KOPT-K1 (cell line): ENCODE data around the gene ZNF43.
"Not testable (repeated sequence)": the region's sequence is repeated elsewhere in the genome, so short reads cannot be mapped to it uniquely, and the experiment has no call there.

Experiments
- H3K27ac ChIP-seq: fragments of 200-600 bp; sonication (generic); 2 replicates; pipeline ENCODE4 v1.5.1; 2016; ENCODE audit warnings: antibody characterized with exemption, mild to moderate bottlenecking, low read depth, low read length; ENCODE audit not compliant: poor library complexity, severe bottlenecking
- H3K36me3 ChIP-seq: fragments of 200-600 bp; sonication (generic); 2 replicates; pipeline ENCODE4 v1.5.1; 2017; ENCODE audit warnings: antibody characterized with exemption, mild to moderate bottlenecking, low read length, moderate library complexity; ENCODE audit not compliant: insufficient read depth
- H3K9me3 ChIP-seq: fragments of 200-600 bp; sonication (generic); 2 replicates; pipeline ENCODE4 v1.5.1; 2017; ENCODE audit warnings: antibody characterized with exemption, low read length, mild to moderate bottlenecking; ENCODE audit not compliant: insufficient read depth, poor library complexity, severe bottlenecking

Gene ZNF43

DNA sequence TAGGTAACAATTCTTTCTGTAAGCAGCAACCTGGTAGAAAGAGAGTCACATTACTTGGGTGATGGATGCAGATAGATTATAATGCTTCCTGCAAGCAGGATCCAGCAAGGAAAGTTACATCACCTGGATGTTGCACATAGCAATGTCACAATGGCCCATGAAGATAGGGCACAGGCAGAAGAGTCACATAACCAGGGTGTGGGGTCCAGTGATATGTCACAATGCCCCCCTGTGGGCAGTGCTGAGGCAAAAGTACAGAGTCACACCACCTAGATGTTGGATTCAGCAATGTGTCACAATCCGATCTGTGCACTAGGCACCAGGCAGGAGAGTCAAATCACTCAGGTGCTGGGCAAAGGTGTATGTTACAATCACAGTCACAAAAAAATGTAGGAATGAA lies 4.0 kb upstream of the ZNF43 start:
- H3K27ac ChIP-seq: no peak overlapping the region
- H3K36me3 ChIP-seq: peaks cover 74% of the 10 kb centered on the region
- H3K9me3 ChIP-seq: peaks cover 1% of the 10 kb centered on the region

- Histone ChIP-seq H3K9me3 (peaks cover 15% of the 10 kb centered on the region), H3K36me3 (peaks cover 72% of the 10 kb centered on the region), H3K27ac (no peak overlapping the region)
Observed at GRCh38 chr19:21838646-21839045, 2.7 kb upstream of the ZNF43 start.

GRCh38 chr19:21835429-21835809 lies 563 bp downstream of the ZNF43 start:
- Histone ChIP-seq H3K36me3 (peaks cover 69% of the 10 kb centered on the region), H3K27ac (peak overlapping the region; percentile 93), H3K9me3 (peaks cover 47% of the 10 kb centered on the region)

- Histone ChIP-seq H3K36me3 (peaks cover 69% of the 10 kb centered on the region), H3K27ac (no peak overlapping the region), H3K9me3 (peaks cover 64% of the 10 kb centered on the region)
Observed at GRCh38 chr19:21833733-21834132, 2.2 kb downstream of the ZNF43 start.

DNA sequence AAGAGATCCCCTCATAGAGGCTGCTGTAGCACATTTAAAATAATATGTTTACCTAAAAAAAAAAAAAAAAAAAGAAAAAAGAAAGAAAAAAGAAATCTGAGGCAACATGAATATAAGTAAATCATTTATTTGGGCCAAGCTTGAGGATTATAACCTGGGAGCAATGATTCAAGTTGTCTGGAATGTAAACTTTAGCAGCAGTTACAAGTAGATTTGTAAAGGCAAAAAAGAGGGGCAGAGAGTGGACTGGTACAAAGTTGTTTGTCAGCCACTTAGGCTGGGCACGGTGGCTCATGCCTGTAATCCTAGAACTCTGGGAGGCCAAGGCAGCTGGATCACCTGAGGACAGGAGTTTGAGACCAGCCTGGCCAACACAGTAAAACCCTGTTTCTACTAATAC lies 11.3 kb downstream of the ZNF43 start:
- peaks cover 99% of the 10 kb centered on the region for H3K9me3 ChIP-seq
- H3K36me3 ChIP-seq: peaks cover 97% of the 10 kb centered on the region
- no peak overlapping the region for H3K27ac ChIP-seq

DNA sequence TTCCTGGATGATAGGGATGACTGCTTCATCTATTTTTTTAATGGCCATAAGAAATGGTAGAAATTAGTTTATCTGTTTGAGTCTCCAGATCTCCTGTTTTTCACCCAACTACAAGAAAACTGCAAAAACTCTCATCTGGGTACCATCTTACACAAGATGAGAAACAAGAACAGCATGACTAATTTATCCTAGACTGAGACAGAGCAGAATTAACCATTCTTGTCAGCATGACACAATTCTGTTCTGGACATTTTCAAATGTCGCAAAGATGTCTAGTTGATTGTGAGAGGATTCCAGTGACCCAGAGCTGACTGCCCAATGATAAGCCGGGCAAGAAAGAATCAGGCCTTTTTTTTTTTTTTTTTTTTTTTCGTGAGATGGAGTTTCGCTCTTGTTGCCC lies 12.8 kb downstream of the ZNF43 start:
- H3K9me3 ChIP-seq: peaks cover 99% of the 10 kb centered on the region

GRCh38 chr19:21812448-21812847 lies 23.5 kb downstream of the ZNF43 start:
- Histone ChIP-seq H3K27ac (no peak overlapping the region), H3K9me3 (peaks cover 99% of the 10 kb centered on the region), H3K36me3 (peaks cover 98% of the 10 kb centered on the region)

More for the DNA sequence above, 12.8 kb downstream of the ZNF43 start:
- Histone ChIP-seq H3K27ac (no peak overlapping the region), H3K36me3 (peaks cover 98% of the 10 kb centered on the region)

DNA sequence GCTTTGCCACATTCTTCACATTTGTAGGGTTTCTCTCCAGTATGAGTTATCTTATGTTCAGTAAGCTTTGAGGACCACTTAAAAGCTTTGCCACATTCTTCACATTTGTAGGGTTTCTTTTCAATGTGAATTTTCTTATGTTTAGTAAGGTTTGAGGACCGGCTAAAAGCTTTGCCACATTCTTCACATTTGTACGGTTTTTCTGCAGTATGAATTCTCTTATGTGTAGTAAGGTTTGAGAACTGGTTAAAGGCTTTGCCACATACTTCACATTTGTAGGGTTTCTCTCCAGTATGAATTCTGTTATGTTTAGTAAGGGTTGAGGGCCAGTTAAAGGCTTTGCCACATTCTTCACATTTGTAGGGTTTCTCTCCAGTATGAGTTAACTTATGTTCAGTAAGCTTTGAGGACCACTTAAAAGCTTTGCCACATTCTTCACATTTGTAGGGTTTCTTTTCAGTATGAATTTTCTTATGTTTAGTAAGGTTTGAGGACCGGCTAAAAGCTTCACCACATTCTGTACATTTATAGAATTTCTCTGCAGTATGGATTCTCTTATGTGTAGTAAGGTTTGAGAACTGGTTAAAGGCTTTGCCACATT lies 27.5 kb downstream of the ZNF43 start:
- H3K27ac ChIP-seq: not testable (repeated sequence)
- H3K9me3 ChIP-seq: peaks cover 100% of the 10 kb centered on the region
- peaks cover 75% of the 10 kb centered on the region for H3K36me3 ChIP-seq

DNA sequence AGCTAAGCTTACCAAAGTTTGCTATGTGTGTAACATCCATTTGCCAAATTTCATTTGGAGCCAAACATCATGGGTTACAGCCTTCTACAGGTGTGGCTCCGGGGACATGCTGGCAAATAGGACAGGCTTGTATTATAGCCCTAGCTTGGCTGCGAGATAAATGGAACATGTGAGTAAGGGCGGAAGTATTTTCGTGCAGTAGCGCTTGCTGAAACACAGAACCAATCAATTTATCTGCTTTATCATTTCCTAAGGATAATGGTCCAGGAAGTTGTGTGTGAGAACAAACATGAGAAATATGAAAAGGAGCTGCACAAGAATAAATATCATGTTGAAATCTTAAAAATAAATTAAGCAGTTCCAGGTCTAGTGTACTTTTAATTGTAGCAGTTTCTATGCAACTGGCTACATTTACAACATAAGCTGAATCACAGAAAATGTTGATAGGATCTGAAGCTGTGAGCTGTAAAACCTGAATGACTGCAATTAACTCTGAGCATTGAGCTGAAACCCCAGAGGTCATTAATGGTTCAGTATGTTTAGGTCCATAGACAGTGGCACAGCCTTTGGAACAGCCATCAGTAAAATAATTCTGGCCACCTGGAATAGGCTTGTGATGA lies 46.4 kb downstream of the ZNF43 start:
- no peaks in the 10 kb centered on the region for H3K36me3 ChIP-seq
- H3K27ac ChIP-seq: no peak overlapping the region
- peaks cover 44% of the 10 kb centered on the region for H3K9me3 ChIP-seq

DNA sequence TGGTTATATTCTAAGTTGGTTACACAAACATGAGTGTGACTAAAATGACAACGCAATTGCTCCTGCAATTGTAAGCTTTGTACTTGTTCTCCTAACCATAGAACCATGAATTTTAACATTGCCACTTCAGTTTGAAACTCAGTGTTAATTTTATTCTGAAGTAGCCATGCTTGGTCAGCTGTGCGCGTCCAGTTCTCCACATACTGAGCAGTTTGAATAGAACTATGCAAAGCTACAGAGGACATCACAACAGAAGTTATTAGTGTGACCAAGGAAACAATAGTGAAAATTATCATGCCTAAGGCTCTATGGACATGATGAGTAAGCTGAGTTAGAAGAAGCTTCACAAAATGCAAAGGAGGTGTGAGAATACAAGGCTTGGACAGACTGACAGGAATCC lies 49.0 kb downstream of the ZNF43 start:
- H3K36me3 ChIP-seq: no peaks in the 10 kb centered on the region
- no peak overlapping the region for H3K27ac ChIP-seq
- peaks cover 32% of the 10 kb centered on the region for H3K9me3 ChIP-seq

DNA sequence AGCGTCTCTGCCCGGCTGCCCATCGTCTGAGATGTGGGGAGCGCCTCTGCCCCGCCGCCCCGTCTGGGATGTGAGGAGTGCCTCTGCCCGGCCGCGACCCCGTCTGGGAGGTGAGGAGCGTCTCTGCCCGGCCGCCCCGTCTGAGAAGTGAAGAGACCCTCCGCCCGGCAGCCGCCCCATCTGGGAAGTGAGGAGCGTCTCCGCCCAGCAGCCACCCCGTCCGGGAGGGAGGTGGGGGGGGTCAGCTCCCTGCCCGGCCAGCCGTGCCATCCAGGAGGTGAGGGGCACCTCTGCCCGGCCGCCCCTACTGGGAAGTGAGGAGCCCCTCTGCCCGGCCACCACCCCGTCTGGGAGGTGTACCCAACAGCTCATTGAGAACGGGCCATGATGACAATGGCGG lies 60.2 kb downstream of the ZNF43 start:
- not testable (repeated sequence) for H3K36me3 ChIP-seq, H3K27ac ChIP-seq, H3K9me3 ChIP-seq

DNA sequence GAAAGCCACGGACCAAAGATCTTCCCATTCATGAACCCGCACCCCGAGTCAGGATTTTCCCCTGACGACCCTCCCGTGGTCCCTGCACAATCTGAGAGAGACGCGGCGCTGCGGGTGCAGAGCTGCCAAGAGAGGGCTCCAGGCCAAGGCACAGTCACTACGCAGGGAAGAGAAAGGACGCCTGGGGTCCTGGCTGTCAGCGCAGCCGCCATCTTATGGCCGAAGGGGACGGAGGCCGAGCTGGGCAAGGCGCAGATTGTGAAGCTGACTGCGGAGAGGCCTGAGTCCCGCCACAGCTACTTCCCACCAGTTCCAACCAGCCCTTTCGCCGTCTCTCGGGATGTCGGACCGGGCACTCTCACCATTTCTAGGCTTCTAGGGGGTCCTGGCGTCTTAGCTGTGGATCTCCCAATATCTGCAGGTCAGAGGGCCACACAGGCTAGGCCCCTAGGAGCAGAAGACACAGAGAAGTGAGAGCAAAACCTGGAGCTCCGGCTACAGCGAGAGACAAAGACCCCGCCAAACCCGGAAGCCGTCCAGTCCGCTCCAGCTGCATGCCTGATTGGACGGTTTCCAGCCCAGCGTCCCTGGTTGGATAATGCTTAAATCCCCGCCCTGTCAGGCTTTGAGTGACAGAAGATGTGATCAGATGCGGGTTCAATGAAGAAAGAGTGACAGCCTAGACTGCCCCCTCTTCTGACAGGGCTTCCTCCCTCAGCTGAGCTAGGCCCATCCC lies 68.7 kb downstream of the ZNF43 start, which contains the start of gene ZNF100:
ZNF100 (minus strand) TSS at position 515 of the 736 bp plus-strand sequence; CDS start at position 365, 150 bp downstream.
- Histone ChIP-seq H3K27ac (peak within 1 kb of the TSS; percentile 90), H3K9me3 (peaks cover 57% of the 10 kb centered on the region)

DNA sequence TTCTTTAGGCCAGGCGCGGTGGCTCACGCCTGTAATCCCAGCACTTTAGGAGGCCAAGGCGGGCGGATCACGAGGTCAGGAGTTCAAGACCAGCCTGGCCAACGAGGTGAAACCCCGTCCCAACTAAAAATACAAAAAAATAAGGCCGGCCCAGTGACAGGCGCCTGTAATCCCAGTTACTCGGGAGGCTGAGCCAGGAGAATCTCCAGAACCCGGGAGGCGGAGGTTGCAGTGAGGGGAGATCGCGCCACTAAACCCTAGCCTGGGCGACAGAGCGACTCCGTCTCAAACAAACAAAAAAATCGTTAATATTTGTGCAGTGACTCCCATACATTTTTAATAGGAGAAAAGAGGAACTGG lies 69.3 kb downstream of the ZNF43 start:
- Histone ChIP-seq H3K36me3 (peaks cover 45% of the 10 kb centered on the region), H3K27ac (peak overlapping the region; percentile 90), H3K9me3 (peaks cover 62% of the 10 kb centered on the region)

More for the DNA sequence above, 68.7 kb downstream of the ZNF43 start, which contains the start of gene ZNF100:
- peaks cover 40% of the 10 kb centered on the region for H3K36me3 ChIP-seq

GRCh38 chr19:21765151-21765550 lies 70.8 kb downstream of the ZNF43 start:
- H3K27ac ChIP-seq: no peak overlapping the region
- H3K9me3 ChIP-seq: peaks cover 77% of the 10 kb centered on the region
- peaks cover 60% of the 10 kb centered on the region for H3K36me3 ChIP-seq

DNA sequence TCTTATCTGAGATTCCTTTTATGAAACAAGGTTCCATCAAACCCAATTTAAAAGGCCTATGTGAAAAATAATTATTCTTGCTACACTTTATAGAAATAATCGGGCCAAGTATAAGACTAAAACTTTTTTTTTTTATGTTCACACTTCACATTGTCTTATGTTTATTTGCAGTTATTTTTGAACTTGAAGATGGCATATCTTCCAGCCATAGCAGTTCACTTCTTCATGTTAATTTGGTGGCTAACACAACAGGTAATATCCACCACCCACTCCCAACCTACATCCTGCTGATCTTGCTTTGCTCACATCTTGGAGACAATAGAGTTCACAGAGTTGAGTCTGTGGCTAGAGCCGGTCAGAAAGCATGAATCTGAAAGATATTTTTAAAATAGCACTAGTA lies 74.4 kb downstream of the ZNF43 start:
- Histone ChIP-seq H3K9me3 (peaks cover 95% of the 10 kb centered on the region), H3K36me3 (peaks cover 96% of the 10 kb centered on the region)
- not testable (repeated sequence) for H3K27ac ChIP-seq
